ENCODE data around the gene PHYHD1.

DNA sequence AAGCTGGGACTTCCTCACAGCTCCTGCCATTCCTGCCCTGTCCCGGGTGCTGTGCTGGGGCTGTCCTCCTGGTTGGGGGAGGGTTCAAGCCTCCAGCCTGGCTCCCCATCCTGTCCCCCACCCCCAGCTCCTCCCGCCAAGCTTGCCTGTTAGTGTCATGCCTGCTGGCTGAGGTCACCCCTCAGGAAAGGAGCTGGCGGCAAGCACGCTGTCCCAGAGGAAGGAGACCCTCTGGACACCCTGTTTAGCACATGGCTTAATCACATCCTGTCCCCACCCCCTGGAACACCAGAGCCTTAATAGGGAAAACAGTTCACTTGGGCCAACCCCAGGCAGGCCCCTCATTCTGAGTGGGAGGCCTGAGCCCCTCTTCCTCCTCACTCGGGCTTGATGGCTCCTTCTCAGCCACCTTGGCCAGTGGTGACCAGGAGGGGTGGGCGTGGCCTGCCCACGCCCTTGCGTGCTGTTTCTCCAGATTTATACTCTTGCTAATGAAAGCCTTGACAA, 9.2 kb upstream of the PHYHD1 start:
- TF ChIP-seq POLR2A (IDR thresholded peaks at IDR 0.05) (no peak), CTCF (IDR thresholded peaks at IDR 0.05) (no peak)
